Motor neuron (in vitro differentiated cells): Measurements from ENCODE around the gene UACA. TPM values are rescaled to one million over a fixed set of nuclear protein-coding genes. Genes with fewer than 3 reads are reported as not detected.

Experiments
- ATAC-seq, 8 experiments: fragments of 200-7000 bp; cut with Tn5 transposase; replicated peaks in 6 of 8; 2 replicates each; pipeline ENCODE4 v1.8.0; 2021; ENCODE audit warnings: mild to moderate bottlenecking in 8 of 8, moderate library complexity in 8 of 8
- H3K27ac ChIP-seq, 2 donors: fragments of 250-450 bp; sonication (Bioruptor Pico); 2 replicates each; pipeline ENCODE4 v1.9.0; 2021; ENCODE audit warnings: antibody characterized with exemption in 2 of 2, mild to moderate bottlenecking in 2 of 2, moderate library complexity in 1 of 2
- H3K4me1 ChIP-seq, 2 donors: fragments of 250-450 bp; sonication (Bioruptor Pico); replicated peaks in 1 of 2; 2 replicates each; pipeline ENCODE4 v1.6.1; 2021; ENCODE audit warnings: antibody characterized with exemption in 2 of 2, mild to moderate bottlenecking in 2 of 2, moderate library complexity in 1 of 2
- H3K4me3 ChIP-seq, 5 donors: fragments of 250-450 bp; sonication (Bioruptor Pico); 2 replicates each; pipeline ENCODE4 v1.9.0; 2021; ENCODE audit warnings: antibody characterized with exemption in 5 of 5, mild to moderate bottlenecking in 5 of 5, moderate library complexity in 4 of 5
- WGBS, 10 experiments: fragments of 450-650 bp; shearing (Covaris generic); methylation state at CpG; one replicate each; pipeline ENCODE4 v1.0.0; 2022; 5-methylcytosine and 5-hydroxymethylcytosine counted together
- in situ Hi-C, 9 experiments: fragments of 400-800 bp; cut with MboI; loops; one replicate each; pipeline ENCODE4 v1.15.0; 2021; ENCODE audit warnings: low sequenced_read_pairs in 9 of 9, low pct_unique_long_range_greater_than_20kb in 2 of 9; ENCODE audit not compliant: unreplicated experiment in 9 of 9
- total RNA-seq, 8 experiments: library from RNA; unstranded; fragments of 300-600 nt; gene quantifications; 2 replicates each; pipeline versions ENCODE4 v1.2.3 to v1.2.4, GENCODE V29; 2022

UACA gene
- total RNA-seq, 8 experiments from 2014 or later: 4.0 to 93.6 (median 15.6) TPM

DNA sequence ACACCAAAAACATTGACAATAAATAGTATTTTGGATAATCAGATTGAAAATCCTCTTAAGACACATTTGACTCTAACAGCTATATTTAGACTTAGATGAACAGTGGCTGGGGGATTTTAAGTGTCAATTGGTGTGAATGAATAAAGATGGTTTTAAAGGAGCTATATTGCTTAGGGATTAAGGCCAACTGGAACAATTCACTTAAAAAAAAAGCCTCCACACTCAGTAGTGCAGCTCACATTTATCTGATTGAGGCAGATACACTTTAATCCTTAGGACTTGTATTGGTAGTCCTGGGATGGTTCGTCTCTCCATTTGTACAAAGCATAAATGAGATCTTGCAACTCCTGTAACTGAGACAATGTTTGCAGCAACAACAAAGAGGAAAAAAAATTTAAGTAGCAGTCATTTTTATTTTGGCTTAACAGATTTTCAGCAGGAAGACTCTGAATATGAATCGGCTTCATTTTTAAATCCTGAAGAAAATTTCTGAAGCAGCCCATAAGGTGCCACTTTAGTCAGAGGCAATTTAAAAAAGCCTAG, 112.0 kb downstream of the UACA start:
- ATAC-seq: no peak
- no peak overlapping the region for H3K27ac ChIP-seq
- no peaks in the 10 kb centered on the region for H3K4me1 ChIP-seq
- 83 to 100% (median 100%) methylated on average over 1 to 2 of the region's 2 CpGs for WGBS, 10 experiments
- H3K4me3 ChIP-seq: no peak overlapping the region
- in situ Hi-C loops: no loop called here

- Histone ChIP-seq H3K4me3 (no peak overlapping the region), H3K27ac (no peak overlapping the region), H3K4me1 (no peaks in the 10 kb centered on the region)
- WGBS, 10 experiments: 88 to 100% (median 94%) methylated on average over 4 to 10 of the region's 10 CpGs
- no peak for ATAC-seq
- in situ Hi-C loops: no loop called here
Measured at GRCh38 chr15:70650567-70651302, 112.6 kb downstream of the UACA start.

GRCh38 chr15:70647396-70647795, 116.0 kb downstream of the UACA start:
- in situ Hi-C loops: no loop called here
- H3K27ac ChIP-seq: no peak overlapping the region
- H3K4me1 ChIP-seq: no peaks in the 10 kb centered on the region
- no peak for ATAC-seq
- 0 to 100% (median 50%) methylated on average over 1 of the region's 1 CpG; no CpG with 5 or more reads in 3 of the 10 experiments for WGBS, 10 experiments
- H3K4me3 ChIP-seq: no peak overlapping the region

DNA sequence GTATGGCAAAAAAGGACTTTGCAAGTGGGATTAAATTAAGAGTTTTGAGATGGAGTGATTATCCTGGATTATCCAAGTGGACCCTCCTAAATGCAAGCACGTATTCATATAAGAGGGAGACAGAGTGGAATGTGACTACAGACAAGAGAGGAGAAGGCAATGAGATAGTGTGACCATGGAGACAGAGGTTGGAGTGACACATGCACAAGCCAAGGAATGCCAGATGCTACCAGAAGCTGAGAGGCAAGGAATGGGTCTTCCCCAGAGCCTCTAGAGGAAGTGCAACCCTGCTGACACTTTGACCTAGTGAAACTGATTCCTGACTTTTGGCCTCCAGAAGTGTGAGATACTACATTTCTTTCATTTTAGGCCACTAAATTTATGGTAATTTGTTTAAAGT, 117.2 kb downstream of the UACA start:
- H3K4me3 ChIP-seq: no peak overlapping the region
- no peaks in the 10 kb centered on the region for H3K4me1 ChIP-seq
- 86 to 100% methylated on average over 1 of the region's 1 CpG; no CpG with 5 or more reads in 8 of the 10 experiments for WGBS, 10 experiments
- H3K27ac ChIP-seq: no peak overlapping the region
- in situ Hi-C loops: no loop called here
- no peak for ATAC-seq

- Histone ChIP-seq H3K4me3 (no peak overlapping the region), H3K4me1 (no peaks in the 10 kb centered on the region), H3K27ac (no peak overlapping the region)
- no peak for ATAC-seq
- 20 to 83% (median 56%) methylated on average over 1 of the region's 1 CpG; no CpG with 5 or more reads in 4 of the 10 experiments for WGBS, 10 experiments
- in situ Hi-C loops: no loop called here
Measured at GRCh38 chr15:70643783-70644125, 119.6 kb downstream of the UACA start.

DNA sequence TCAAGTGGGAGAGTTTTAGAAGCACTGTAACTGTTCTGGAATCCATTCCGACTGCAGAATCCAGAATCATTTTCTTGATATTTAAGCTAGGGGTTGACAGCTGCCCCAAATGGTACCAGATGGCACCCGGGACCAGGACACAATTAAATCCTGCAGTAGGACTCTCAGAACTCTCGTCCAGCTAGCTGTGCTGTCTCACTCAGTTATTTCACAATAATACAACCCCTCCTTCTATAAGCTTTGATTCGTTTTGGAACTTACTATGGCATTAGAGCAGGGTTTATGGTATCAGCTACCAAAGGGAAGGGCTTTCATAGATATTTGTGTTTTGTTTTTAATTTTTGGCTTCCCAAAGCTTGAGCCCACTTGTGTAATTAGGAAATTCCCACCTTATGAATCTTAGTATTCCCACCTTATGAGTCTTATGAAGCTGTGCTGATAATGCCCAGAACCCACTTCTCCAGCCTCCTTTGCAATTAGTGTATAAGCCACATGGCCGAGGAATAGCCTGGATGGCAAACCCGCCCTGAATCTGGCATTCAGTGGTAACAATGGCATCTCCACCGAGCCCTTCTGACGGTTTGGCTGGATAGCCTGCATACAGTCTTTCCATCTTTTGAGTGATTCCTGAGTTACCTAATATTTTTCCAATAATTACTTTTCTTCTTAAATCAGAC, 120.1 kb downstream of the UACA start:
- in situ Hi-C loops: no loop called here
- Histone ChIP-seq H3K27ac (no peak overlapping the region), H3K4me1 (no peaks in the 10 kb centered on the region), H3K4me3 (no peak overlapping the region)
- 10 to 93% (median 77%) methylated on average over 1 to 8 of the region's 8 CpGs; no CpG with 5 or more reads in 1 of the 10 experiments for WGBS, 10 experiments
- no peak for ATAC-seq

GRCh38 chr15:70636540-70637165, 126.7 kb downstream of the UACA start:
- H3K27ac ChIP-seq: no peak overlapping the region
- H3K4me1 ChIP-seq: peaks cover 6 to 17% of the 10 kb centered on the region in 2 donors
- in situ Hi-C loops: no loop called here
- WGBS, 10 experiments: 40 to 89% (median 81%) methylated on average over 1 to 5 of the region's 5 CpGs; no CpG with 5 or more reads in 2 of the 10 experiments
- ATAC-seq: peak in 7 of 8 experiments; percentile 40 to 88 (median 62)
- H3K4me3 ChIP-seq: no peak overlapping the region

- WGBS, 10 experiments: 71 to 100% (median 93%) methylated on average over 1 to 2 of the region's 2 CpGs; no CpG with 5 or more reads in 4 of the 10 experiments
- ATAC-seq: no peak
- H3K4me1 ChIP-seq: peaks cover 6 to 17% of the 10 kb centered on the region in 2 donors
- H3K27ac ChIP-seq: no peak overlapping the region
- in situ Hi-C loops: no loop called here
- H3K4me3 ChIP-seq: no peak overlapping the region
Measured at GRCh38 chr15:70635895-70636294, 127.5 kb downstream of the UACA start.

DNA sequence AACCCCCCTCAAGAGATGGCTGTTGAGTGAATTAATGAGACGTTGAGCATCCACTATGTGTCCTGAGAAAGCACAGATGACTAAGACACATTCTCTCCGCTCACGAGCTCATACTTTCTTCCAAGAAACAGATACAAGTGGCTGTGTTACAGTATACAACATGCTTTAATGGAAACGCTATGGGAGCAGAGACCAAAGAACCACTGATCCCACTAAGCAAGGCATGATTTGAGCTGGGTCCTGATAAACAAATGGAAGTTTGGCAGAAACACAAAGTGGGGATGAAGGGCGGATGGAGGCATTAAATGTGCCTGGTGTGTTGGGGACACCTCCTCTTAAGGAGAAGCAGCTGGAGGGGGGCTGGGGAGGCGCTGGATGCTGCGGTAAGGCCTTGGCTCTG, 129.4 kb downstream of the UACA start:
- 80 to 100% (median 100%) methylated on average over 1 to 7 of the region's 7 CpGs; no CpG with 5 or more reads in 1 of the 10 experiments for WGBS, 10 experiments
- peaks cover 6 to 17% of the 10 kb centered on the region in 2 donors for H3K4me1 ChIP-seq
- in situ Hi-C loops: no loop called here
- no peak overlapping the region for H3K27ac ChIP-seq
- H3K4me3 ChIP-seq: no peak overlapping the region
- no peak for ATAC-seq

- H3K27ac ChIP-seq: no peak overlapping the region
- H3K4me1 ChIP-seq: peaks cover 11 to 21% of the 10 kb centered on the region in 2 donors
- peak in 5 of 8 experiments; percentile 34 to 69 (median 59) for ATAC-seq
- in situ Hi-C loops: no loop called here
- H3K4me3 ChIP-seq: no peak overlapping the region
- WGBS, 10 experiments: 10 to 77% (median 44%) methylated on average over 1 to 9 of the region's 12 CpGs; no CpG with 5 or more reads in 2 of the 10 experiments
Measured at GRCh38 chr15:70633103-70633831, 130.1 kb downstream of the UACA start.

DNA sequence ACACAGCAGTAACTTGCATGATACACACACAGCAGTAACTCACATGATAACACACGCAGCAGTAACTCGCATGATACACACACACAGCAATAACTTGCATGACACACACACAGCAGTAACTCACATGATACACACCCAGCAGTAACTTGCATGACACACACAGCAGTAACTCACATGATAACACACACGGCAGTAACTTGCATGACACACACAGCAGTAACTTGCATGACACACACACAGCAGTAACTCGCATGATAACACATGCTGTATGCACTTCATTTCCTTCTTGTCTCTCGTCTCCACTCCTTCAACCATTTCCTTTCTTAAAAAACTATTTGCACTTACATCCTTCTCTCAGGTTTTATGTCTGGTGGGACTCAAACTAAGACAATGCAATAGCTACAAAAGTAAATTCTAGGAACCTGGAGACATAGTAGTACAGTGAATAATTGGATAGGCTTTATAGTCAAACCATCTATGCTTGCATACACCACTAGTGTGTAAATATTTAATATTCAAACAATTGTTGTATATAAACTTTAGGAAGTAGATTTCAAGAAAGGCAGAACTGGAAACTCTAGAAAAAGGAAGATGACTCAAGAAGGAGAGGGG, 130.8 kb downstream of the UACA start:
- no peak overlapping the region for H3K4me3 ChIP-seq
- 50 to 94% (median 85%) methylated on average over 2 to 5 of the region's 5 CpGs; no CpG with 5 or more reads in 2 of the 10 experiments for WGBS, 10 experiments
- ATAC-seq: no peak

GRCh38 chr15:70632079-70632478, 131.3 kb downstream of the UACA start:
- 51 to 93% (median 64%) methylated on average over 1 to 4 of the region's 4 CpGs; no CpG with 5 or more reads in 6 of the 10 experiments for WGBS, 10 experiments
- in situ Hi-C loops: no loop called here
- no peak for ATAC-seq
- Histone ChIP-seq H3K4me3 (no peak overlapping the region), H3K4me1 (peaks cover 22 to 30% of the 10 kb centered on the region in 2 donors), H3K27ac (no peak overlapping the region)

More for the DNA sequence above, 130.8 kb downstream of the UACA start:
- in situ Hi-C loops: no loop called here
- H3K4me1 ChIP-seq: peaks cover 18 to 28% of the 10 kb centered on the region in 2 donors
- no peak overlapping the region for H3K27ac ChIP-seq
